Esophagus squamous epithelium (tissue), 5 donors: ENCODE results near the gene PITPNB. TPM values are rescaled to one million over a fixed set of nuclear protein-coding genes. Genes with fewer than 3 reads are reported as not detected.

Source experiments
- DNase-seq: peaks from one replicate; lab custom pipeline; 2025; lab: John Stamatoyannopoulos, UW
- H3K27ac ChIP-seq, 4 donors: fragments of 200-600 bp; sonication (generic); one replicate each; pipeline ENCODE4 v1.5.1; 2016 to 2019; ENCODE audit warnings: mild to moderate bottlenecking in 1 of 4
- H3K27me3 ChIP-seq, 4 donors: fragments of 200-600 bp; sonication (generic); 1 replicate in 3 of 4; 2 replicates in 1 of 4; pipeline versions ENCODE4 v1.5.1 to v1.6.0; 2017 to 2021; ENCODE audit warnings: antibody characterized with exemption in 1 of 4
- H3K36me3 ChIP-seq, 3 donors: fragments of 200-600 bp; sonication (generic); one replicate each; pipeline ENCODE4 v1.5.1; 2016 to 2019
- H3K4me1 ChIP-seq, 3 donors: fragments of 200-600 bp; sonication (generic); one replicate each; pipeline ENCODE4 v1.5.1; 2017 to 2019
- H3K4me3 ChIP-seq, 4 donors: fragments of 200-600 bp; sonication (generic); 1 replicate in 3 of 4; 2 replicates in 1 of 4; pipeline ENCODE4 v1.5.1; 2016 to 2019; ENCODE audit warnings: mild to moderate bottlenecking in 2 of 4, moderate library complexity in 1 of 4
- H3K9me3 ChIP-seq, 3 donors: fragments of 200-600 bp; sonication (generic); one replicate each; pipeline ENCODE4 v1.5.1; 2016 to 2019
- POLR2A ChIP-seq, 4 donors: fragments of 450-650 bp; IDR thresholded peaks; one replicate each; pipeline ENCODE4 v1.6.1; 2017; ENCODE audit warnings: antibody characterized with exemption in 4 of 4, mild to moderate bottlenecking in 4 of 4, moderate library complexity in 3 of 4
- WGBS, 2 donors: methylation state at CpG; one replicate each; pipeline ENCODE4 v1.1.5; 2018; 5-methylcytosine and 5-hydroxymethylcytosine counted together
- intact Hi-C: fragments of 100-400 bp; cut with DNase I; formaldehyde crosslinking; loops from one replicate; pipeline ENCODE4 v1.15.0; 2022
- total RNA-seq, 4 donors: library from RNA; depleted of rRNA; stranded (reverse); fragments of >200 nt; gene quantifications; one replicate each; pipeline ENCODE4 v1.1.0, GENCODE V29; 2016
- TF ChIP-seq, protein P1 (sequence below), 6 experiments: fragments of 450-650 bp in 4 of 6; fragments of 200-600 bp in 2 of 6; sonication (generic) in 2 of 6; IDR thresholded peaks; one replicate each; pipeline ENCODE4 v1.5.1; 2016 to 2019; ENCODE audit warnings: antibody characterized with exemption in 6 of 6, mild to moderate bottlenecking in 4 of 6, moderate library complexity in 4 of 6
- donor health status: DM: yes; HTN: yes; CAD: no.

PITPNB gene
- total RNA-seq, 4 donors from 2014 or later: 26.4 to 68.9 (median 46.4) TPM

DNA sequence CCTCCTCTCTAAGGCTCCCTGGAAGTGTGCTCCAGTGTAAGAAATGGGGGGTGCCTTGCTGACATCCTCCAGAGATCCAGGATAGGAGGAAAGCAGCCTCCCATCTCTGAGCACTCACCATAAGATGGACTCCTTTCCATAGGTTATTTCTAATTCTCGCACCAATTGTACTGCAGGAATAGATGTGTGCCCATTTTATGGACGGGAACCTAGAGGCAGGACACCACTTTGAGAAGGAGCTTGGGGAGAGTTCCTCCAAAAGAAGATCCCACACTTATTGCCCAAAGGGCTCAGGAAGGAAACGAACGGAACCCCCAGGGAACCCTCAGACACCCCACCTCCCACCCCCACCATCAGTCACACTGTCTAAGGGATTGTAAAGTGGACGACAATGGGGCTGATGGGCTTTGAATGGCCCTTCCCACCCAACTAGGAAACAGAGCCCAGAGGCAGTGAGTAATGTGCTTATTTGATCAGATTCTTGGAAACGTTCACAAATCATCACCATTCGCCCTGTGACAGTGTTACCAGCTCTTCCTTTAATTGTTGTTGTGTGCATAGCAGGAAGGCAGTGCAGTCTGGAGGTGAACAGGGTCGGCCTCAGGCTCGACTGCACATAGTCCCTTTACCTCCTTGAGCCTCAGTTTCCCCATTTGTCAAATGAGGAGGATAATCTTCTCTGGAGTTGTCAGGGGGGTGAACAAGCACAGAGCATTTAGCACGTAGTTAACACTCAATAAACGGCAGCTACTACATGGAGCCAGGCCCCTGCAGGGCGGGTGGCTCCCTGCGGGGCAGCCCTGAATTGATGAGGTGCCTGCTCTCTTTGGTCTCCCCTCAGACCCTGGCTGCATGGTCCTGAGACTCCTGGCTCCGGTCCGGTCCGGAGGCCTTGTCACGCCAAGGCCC is 109.1 kb downstream of the PITPNB start:
- Histone ChIP-seq H3K36me3 (no peaks in the 10 kb centered on the region), H3K27me3 (no peaks in the 10 kb centered on the region), H3K27ac (peak overlapping the region; percentile 26 to 85 (median 82)), H3K4me3 (peak overlapping the region in 1 of 4 donors; percentile 21), H3K9me3 (no peaks in the 10 kb centered on the region), H3K4me1 (peaks cover 12 to 23% (median 13%) of the 10 kb centered on the region in 3 donors)
- no peak for DNase-seq
- intact Hi-C loops: loop anchor here (10.0 kb wide), 1 partner anchor 405 kb away; no protein-coding TSS in a partner anchor
- TF ChIP-seq, protein P1, sequence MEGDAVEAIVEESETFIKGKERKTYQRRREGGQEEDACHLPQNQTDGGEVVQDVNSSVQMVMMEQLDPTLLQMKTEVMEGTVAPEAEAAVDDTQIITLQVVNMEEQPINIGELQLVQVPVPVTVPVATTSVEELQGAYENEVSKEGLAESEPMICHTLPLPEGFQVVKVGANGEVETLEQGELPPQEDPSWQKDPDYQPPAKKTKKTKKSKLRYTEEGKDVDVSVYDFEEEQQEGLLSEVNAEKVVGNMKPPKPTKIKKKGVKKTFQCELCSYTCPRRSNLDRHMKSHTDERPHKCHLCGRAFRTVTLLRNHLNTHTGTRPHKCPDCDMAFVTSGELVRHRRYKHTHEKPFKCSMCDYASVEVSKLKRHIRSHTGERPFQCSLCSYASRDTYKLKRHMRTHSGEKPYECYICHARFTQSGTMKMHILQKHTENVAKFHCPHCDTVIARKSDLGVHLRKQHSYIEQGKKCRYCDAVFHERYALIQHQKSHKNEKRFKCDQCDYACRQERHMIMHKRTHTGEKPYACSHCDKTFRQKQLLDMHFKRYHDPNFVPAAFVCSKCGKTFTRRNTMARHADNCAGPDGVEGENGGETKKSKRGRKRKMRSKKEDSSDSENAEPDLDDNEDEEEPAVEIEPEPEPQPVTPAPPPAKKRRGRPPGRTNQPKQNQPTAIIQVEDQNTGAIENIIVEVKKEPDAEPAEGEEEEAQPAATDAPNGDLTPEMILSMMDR (IDR thresholded peaks at IDR 0.05): no peak
- no peak for TF ChIP-seq POLR2A (IDR thresholded peaks at IDR 0.05)
- 36 to 42% methylated on average over 11 of the region's 17 CpGs for WGBS, 2 donors

DNA sequence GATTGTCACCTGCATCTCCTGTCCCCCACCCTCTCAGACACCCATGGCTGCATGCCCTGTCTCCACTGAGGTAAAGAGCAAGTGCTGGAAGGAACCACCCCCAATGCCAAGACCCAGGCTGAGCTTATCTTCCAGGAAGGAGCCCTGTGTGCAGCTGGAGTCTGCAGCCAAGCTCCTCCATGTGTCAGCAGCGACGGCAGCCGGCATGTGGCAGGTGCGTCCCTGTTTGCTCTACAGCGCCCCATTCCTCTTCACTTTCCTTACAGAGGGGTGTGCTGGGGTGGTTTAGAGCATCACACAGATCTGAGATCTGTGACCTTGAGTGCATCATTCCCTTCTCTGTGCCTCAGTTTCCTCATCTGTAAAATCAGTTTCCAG is 109.8 kb downstream of the PITPNB start:
- intact Hi-C loops: loop anchor here (10.0 kb wide), 1 partner anchor 404 kb away; no protein-coding TSS in a partner anchor
- Histone ChIP-seq H3K27ac (peak overlapping the region in 2 of 4 donors; percentile 9 to 83), H3K4me3 (no peak overlapping the region), H3K27me3 (no peaks in the 10 kb centered on the region), H3K4me1 (peaks cover 12 to 30% (median 13%) of the 10 kb centered on the region in 3 donors), H3K9me3 (no peaks in the 10 kb centered on the region), H3K36me3 (no peaks in the 10 kb centered on the region)
- WGBS, 2 donors: 58 to 76% methylated on average over 5 of the region's 5 CpGs
- no peak for DNase-seq
- no peak for TF ChIP-seq POLR2A (IDR thresholded peaks at IDR 0.05)
- TF ChIP-seq, protein P1 (IDR thresholded peaks at IDR 0.05): no peak

DNA sequence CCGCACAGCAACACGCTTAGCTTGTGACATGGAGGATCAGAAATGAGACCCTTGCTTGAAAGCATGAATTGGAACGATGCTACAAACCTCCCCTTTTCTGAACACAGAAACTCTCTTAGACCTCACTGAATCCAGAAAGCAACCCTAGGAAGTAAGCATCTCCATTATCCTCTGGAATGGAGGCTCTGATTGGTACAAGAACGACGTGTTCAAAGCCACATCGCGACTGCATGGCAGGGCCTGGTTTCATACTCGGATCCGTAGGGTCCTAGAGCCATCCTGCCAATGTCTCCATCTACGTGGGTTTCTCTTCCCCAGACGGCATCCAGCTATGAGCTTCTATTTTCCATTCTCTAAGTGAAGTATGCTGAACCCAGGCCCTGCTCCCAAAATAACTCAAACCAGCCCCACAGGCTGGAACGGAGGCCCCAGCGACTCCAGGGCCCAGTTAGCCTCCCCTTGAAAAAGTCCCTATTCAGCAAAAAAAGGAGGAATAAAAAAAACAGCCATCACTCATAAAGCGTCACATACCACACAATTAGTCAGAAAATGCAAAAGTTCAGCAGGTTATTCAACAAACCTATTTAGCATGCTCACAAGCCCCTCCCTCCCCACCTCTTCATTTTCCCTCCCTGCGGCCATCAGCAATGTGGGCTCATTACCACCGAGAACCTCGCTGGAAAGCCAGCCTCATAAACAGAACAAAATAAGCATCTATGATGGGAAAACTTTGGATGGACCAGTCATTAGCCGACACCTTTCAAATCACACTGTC is 110.4 kb downstream of the PITPNB start:
- DNase-seq: no peak
- TF ChIP-seq, protein P1 (IDR thresholded peaks at IDR 0.05): no peak
- no peak for TF ChIP-seq POLR2A (IDR thresholded peaks at IDR 0.05)
- Histone ChIP-seq H3K27ac (peak overlapping the region in 1 of 4 donors; percentile 9), H3K36me3 (no peaks in the 10 kb centered on the region), H3K4me3 (no peak overlapping the region), H3K27me3 (no peaks in the 10 kb centered on the region), H3K4me1 (peaks cover 12 to 35% (median 13%) of the 10 kb centered on the region in 3 donors), H3K9me3 (no peaks in the 10 kb centered on the region)
- intact Hi-C loops: loop anchor here (10.0 kb wide), 1 partner anchor 404 kb away; no protein-coding TSS in a partner anchor
- 70 to 77% methylated on average over 12 to 18 of the region's 18 CpGs for WGBS, 2 donors

DNA sequence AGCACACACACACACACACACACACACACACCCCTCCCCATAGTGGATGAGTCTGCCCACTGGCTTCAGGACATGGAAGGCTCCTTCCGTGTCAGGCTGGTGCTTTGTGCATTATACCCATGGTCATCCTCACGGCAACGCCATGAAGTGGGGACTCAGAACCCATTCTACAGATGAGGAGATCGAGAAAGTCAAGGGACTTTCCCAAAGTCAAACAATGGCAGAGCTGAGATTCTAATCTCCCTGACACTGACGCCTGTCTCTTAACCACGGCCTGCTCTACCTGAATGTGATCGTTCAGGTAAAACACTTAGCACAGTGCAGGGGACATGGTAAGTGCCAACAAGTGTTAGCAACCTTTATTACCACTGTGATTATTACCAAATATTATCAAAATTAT is 113.2 kb downstream of the PITPNB start:
- TF ChIP-seq, protein P1 (IDR thresholded peaks at IDR 0.05): no peak
- TF ChIP-seq POLR2A (IDR thresholded peaks at IDR 0.05): no peak
- no peaks in the 10 kb centered on the region for H3K9me3 ChIP-seq
- DNase-seq: no peak
- H3K27me3 ChIP-seq: peaks cover 0 to 3% (median 0%) of the 10 kb centered on the region in 4 donors
- no peak overlapping the region for H3K4me3 ChIP-seq
- H3K36me3 ChIP-seq: no peaks in the 10 kb centered on the region
- intact Hi-C loops: loop anchor here (10.0 kb wide), 1 partner anchor 401 kb away; no protein-coding TSS in a partner anchor
- no peak overlapping the region for H3K27ac ChIP-seq
- H3K4me1 ChIP-seq: peaks cover 10 to 45% (median 19%) of the 10 kb centered on the region in 3 donors
- 71 to 80% methylated on average over 2 to 7 of the region's 7 CpGs for WGBS, 2 donors
